Progenitor cell of endocrine pancreas (in vitro differentiated cells): Measurements from ENCODE around the gene WNT3. TPM values are rescaled to one million over a fixed set of nuclear protein-coding genes. Genes with fewer than 3 reads are reported as not detected.

Experiments used
- DNase-seq: peaks from one replicate; pipeline ENCODE4 v3.0.0; 2021; ENCODE audit warnings: low spot score; ENCODE audit not compliant: unreplicated experiment
- H3K27ac Mint-ChIP-seq: 2 replicates; pipeline ENCODE4 v1.8.0; 2021; ENCODE audit warnings: mild to moderate bottlenecking, moderate library complexity, mixed read lengths
- H3K27me3 Mint-ChIP-seq: 2 replicates; pipeline ENCODE4 v1.8.0; 2021; ENCODE audit warnings: mixed read lengths
- H3K36me3 Mint-ChIP-seq: 2 replicates; pipeline ENCODE4 v1.8.0; 2022; ENCODE audit warnings: mixed read lengths; ENCODE audit not compliant: insufficient read depth
- H3K4me1 Mint-ChIP-seq: 2 replicates; pipeline ENCODE4 v1.8.0; 2021; ENCODE audit warnings: low read depth, mixed read lengths
- H3K4me3 Mint-ChIP-seq: 2 replicates; pipeline ENCODE4 v1.8.0; 2021; ENCODE audit warnings: low read depth, mild to moderate bottlenecking, moderate library complexity, mixed read lengths
- H3K9me3 Mint-ChIP-seq: 2 replicates; pipeline ENCODE4 v1.8.0; 2021; ENCODE audit warnings: low read depth, mixed read lengths
- CTCF ChIP-seq: fragments of 200-600 bp; sonication (generic); IDR thresholded peaks from one replicate; pipeline ENCODE4 v1.5.0; 2021; ENCODE audit warnings: antibody characterized with exemption, mild to moderate bottlenecking; ENCODE audit not compliant: unreplicated experiment
- total RNA-seq: library from RNA; stranded (reverse); gene quantifications from 2 replicates; pipeline ENCODE4 v1.2.1, GENCODE V29; 2021

The WNT3 gene
- total RNA-seq, 1 donor from 2014 or later, result 7.2 TPM

DNA sequence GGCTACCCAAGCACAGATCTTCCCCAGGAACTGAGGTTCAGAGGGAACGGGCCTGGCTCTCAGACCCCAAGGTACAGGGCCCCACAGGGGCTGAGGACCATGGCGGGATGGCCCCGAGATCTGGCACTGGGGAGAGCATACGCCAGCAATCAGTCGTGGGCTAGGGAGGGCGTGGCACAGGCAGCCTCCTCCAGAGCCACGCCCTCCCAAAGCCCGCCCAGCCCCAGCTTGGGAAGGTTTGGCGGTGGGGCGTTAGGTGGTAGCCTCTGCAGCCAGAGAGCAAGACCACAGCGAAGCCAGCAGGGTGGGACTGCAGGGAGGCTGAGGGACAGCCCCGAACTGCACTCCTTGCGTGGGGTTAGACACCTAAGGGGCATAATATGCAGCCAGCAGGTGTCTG lies 44.5 kb upstream of the WNT3 start:
- Mint-ChIP-seq H3K36me3 (no peaks in the 10 kb centered on the region), H3K27ac (no peak overlapping the region), H3K4me1 (no peaks in the 10 kb centered on the region), H3K9me3 (no peaks in the 10 kb centered on the region), H3K4me3 (no peak overlapping the region), H3K27me3 (peaks cover 21% of the 10 kb centered on the region)
- TF ChIP-seq CTCF, result no peak
- DNase-seq, result no peak

GRCh38 chr17:46859996-46860395 lies 41.5 kb upstream of the WNT3 start:
- Mint-ChIP-seq H3K9me3 (no peaks in the 10 kb centered on the region), H3K27me3 (peaks cover 20% of the 10 kb centered on the region), H3K36me3 (no peaks in the 10 kb centered on the region), H3K4me1 (no peaks in the 10 kb centered on the region), H3K27ac (no peak overlapping the region), H3K4me3 (no peak overlapping the region)
- DNase-seq, result no peak
- TF ChIP-seq CTCF, result no peak

GRCh38 chr17:46857600-46857999 lies 39.1 kb upstream of the WNT3 start:
- no peaks in the 10 kb centered on the region for H3K36me3 Mint-ChIP-seq
- H3K4me3 Mint-ChIP-seq, result no peak overlapping the region
- no peaks in the 10 kb centered on the region for H3K4me1 Mint-ChIP-seq
- DNase-seq, result no peak
- no peaks in the 10 kb centered on the region for H3K9me3 Mint-ChIP-seq
- peaks cover 34% of the 10 kb centered on the region for H3K27me3 Mint-ChIP-seq
- H3K27ac Mint-ChIP-seq, result no peak overlapping the region
- TF ChIP-seq CTCF, result no peak

DNA sequence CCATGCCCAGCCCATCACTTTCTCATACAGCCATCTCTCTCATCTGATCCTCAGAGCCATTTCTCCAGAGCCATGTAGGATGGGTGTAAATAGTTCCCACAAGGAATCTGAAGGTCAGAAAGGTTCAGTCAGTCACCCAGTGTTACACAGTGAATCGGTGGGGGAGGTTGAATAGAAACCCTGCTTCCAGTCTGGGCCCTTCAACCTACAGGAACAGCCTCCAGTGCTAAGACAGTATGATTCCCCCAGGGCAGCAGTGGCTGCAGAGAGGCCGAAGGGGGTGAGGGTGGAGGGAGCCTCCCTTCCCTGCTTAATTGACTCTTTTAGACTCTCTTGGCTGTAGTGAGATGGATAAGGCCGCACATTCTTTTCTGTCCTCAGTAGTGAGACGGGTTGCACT lies 36.5 kb upstream of the WNT3 start:
- no peak for DNase-seq
- Mint-ChIP-seq H3K4me1 (no peaks in the 10 kb centered on the region), H3K27ac (no peak overlapping the region), H3K4me3 (no peak overlapping the region), H3K36me3 (no peaks in the 10 kb centered on the region), H3K9me3 (no peaks in the 10 kb centered on the region), H3K27me3 (peaks cover 51% of the 10 kb centered on the region)
- TF ChIP-seq CTCF, result no peak

DNA sequence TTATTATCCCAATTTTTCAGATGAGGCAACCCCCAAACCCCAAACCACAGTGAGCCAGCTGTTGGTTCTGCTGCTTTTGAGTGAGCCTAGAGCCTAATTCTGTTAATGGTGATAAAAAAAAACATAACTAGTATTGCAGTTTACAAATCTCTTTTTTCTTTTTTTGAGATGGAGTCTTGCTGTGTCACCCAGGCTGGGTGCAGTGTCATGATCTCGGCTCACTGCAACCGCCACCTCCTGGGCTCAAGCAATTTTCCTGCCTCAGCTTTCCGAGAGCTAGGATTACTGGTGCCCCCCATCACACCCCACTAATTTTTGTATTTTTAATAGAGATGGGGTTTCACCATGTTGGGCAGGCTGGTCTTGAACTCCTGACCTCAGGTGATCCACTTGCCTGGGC lies 36.0 kb upstream of the WNT3 start:
- Mint-ChIP-seq H3K4me1 (no peaks in the 10 kb centered on the region), H3K27ac (no peak overlapping the region), H3K4me3 (no peak overlapping the region), H3K36me3 (no peaks in the 10 kb centered on the region), H3K27me3 (peaks cover 55% of the 10 kb centered on the region), H3K9me3 (no peaks in the 10 kb centered on the region)
- no peak for DNase-seq
- TF ChIP-seq CTCF, result no peak
